ENCODE data around the gene TRIM61.
"Not testable (repeated sequence)": the region's sequence is repeated elsewhere in the genome, so short reads cannot be mapped to it uniquely, and the experiment has no call there.

The TRIM61 gene

GRCh38 chr4:164930647-164931046 is 46.8 kb downstream of the TRIM61 start:
- no peaks in the 10 kb centered on the region for H4K20me1 ChIP-seq (ENCODE audit: insufficient read depth, low read length, poor library complexity, severe bottlenecking)
- no peaks in the 10 kb centered on the region for H3K36me3 ChIP-seq (ENCODE audit: insufficient read depth, low read length)
- H2AFZ ChIP-seq (ENCODE audit: low read length): no peak overlapping the region
- H3K27me3 ChIP-seq (ENCODE audit: insufficient read depth, low read length, poor library complexity, severe bottlenecking): no peaks in the 10 kb centered on the region
- no peak overlapping the region for H3K4me3 ChIP-seq (ENCODE audit: low read length, poor library complexity, severe bottlenecking)
- no peaks in the 10 kb centered on the region for H3K9me3 ChIP-seq (ENCODE audit: insufficient read depth, low read depth, low read length)
- H3K4me1 ChIP-seq (ENCODE audit: insufficient read depth, low read length, poor library complexity, severe bottlenecking): no peaks in the 10 kb centered on the region
- H3K9me2 ChIP-seq (replicated peaks; ENCODE audit: low read depth, low read length): no peaks in the 10 kb centered on the region
- H3K79me2 ChIP-seq (ENCODE audit: insufficient read depth, low read length): no peaks in the 10 kb centered on the region
- no peak overlapping the region for H3K4me2 ChIP-seq (ENCODE audit: low read depth, low read length, poor library complexity, severe bottlenecking)
- no peaks in the 10 kb centered on the region for H3F3A ChIP-seq (ENCODE audit: low read depth)
- no peak for TF ChIP-seq EZH2phosphoT487 (IDR thresholded peaks at IDR 0.05; ENCODE audit: borderline replicate concordance)
- TF ChIP-seq CTCF (conservative IDR thresholded peaks at IDR 0.05; ENCODE audit: low read length): no peak
- H3K9ac ChIP-seq (ENCODE audit: low read depth, low read length, poor library complexity, severe bottlenecking): no peak overlapping the region

- not testable (repeated sequence) for H3K9me3 ChIP-seq (ENCODE audit: insufficient read depth, low read depth, low read length); H3K9me2 ChIP-seq (replicated peaks; ENCODE audit: low read depth, low read length); H3K4me3 ChIP-seq (ENCODE audit: low read length, poor library complexity, severe bottlenecking); H3K27me3 ChIP-seq (ENCODE audit: insufficient read depth, low read length, poor library complexity, severe bottlenecking); H3K4me1 ChIP-seq (ENCODE audit: insufficient read depth, low read length, poor library complexity, severe bottlenecking); H3F3A ChIP-seq (ENCODE audit: low read depth); H3K79me2 ChIP-seq (ENCODE audit: insufficient read depth, low read length); H3K4me2 ChIP-seq (ENCODE audit: low read depth, low read length, poor library complexity, severe bottlenecking); H2AFZ ChIP-seq (ENCODE audit: low read length); H4K20me1 ChIP-seq (ENCODE audit: insufficient read depth, low read length, poor library complexity, severe bottlenecking); H3K9ac ChIP-seq (ENCODE audit: low read depth, low read length, poor library complexity, severe bottlenecking); H3K36me3 ChIP-seq (ENCODE audit: insufficient read depth, low read length)
Observed at GRCh38 chr4:164927101-164927500, 50.4 kb downstream of the TRIM61 start.

- no peaks in the 10 kb centered on the region for H3K9me2 ChIP-seq (replicated peaks; ENCODE audit: low read depth, low read length)
- no peaks in the 10 kb centered on the region for H3K4me1 ChIP-seq (ENCODE audit: insufficient read depth, low read length, poor library complexity, severe bottlenecking)
- no peaks in the 10 kb centered on the region for H4K20me1 ChIP-seq (ENCODE audit: insufficient read depth, low read length, poor library complexity, severe bottlenecking)
- no peak overlapping the region for H3K9ac ChIP-seq (ENCODE audit: low read depth, low read length, poor library complexity, severe bottlenecking)
- H3K36me3 ChIP-seq (ENCODE audit: insufficient read depth, low read length): no peaks in the 10 kb centered on the region
- no peaks in the 10 kb centered on the region for H3K79me2 ChIP-seq (ENCODE audit: insufficient read depth, low read length)
- H3K4me2 ChIP-seq (ENCODE audit: low read depth, low read length, poor library complexity, severe bottlenecking): no peak overlapping the region
- H2AFZ ChIP-seq (ENCODE audit: low read length): no peak overlapping the region
- H3K4me3 ChIP-seq (ENCODE audit: low read length, poor library complexity, severe bottlenecking): no peak overlapping the region
- H3K9me3 ChIP-seq (ENCODE audit: insufficient read depth, low read depth, low read length): no peaks in the 10 kb centered on the region
- no peaks in the 10 kb centered on the region for H3F3A ChIP-seq (ENCODE audit: low read depth)
- no peaks in the 10 kb centered on the region for H3K27me3 ChIP-seq (ENCODE audit: insufficient read depth, low read length, poor library complexity, severe bottlenecking)
- TF ChIP-seq EZH2phosphoT487 (IDR thresholded peaks at IDR 0.05; ENCODE audit: borderline replicate concordance): no peak
- TF ChIP-seq CTCF (conservative IDR thresholded peaks at IDR 0.05; ENCODE audit: low read length): no peak
Observed at GRCh38 chr4:164926301-164926700, 51.2 kb downstream of the TRIM61 start.

GRCh38 chr4:164924670-164925238 is 52.7 kb downstream of the TRIM61 start:
- TF ChIP-seq EZH2phosphoT487 (IDR thresholded peaks at IDR 0.05; ENCODE audit: borderline replicate concordance) (no peak), CTCF (conservative IDR thresholded peaks at IDR 0.05; ENCODE audit: low read length) (no peak)
- Histone ChIP-seq H3K27me3 (ENCODE audit: insufficient read depth, low read length, poor library complexity, severe bottlenecking) (no peaks in the 10 kb centered on the region), H3K79me2 (ENCODE audit: insufficient read depth, low read length) (no peaks in the 10 kb centered on the region), H3F3A (ENCODE audit: low read depth) (no peaks in the 10 kb centered on the region), H3K4me2 (ENCODE audit: low read depth, low read length, poor library complexity, severe bottlenecking) (no peak overlapping the region), H3K4me1 (ENCODE audit: insufficient read depth, low read length, poor library complexity, severe bottlenecking) (no peaks in the 10 kb centered on the region), H2AFZ (ENCODE audit: low read length) (no peak overlapping the region), H3K9me3 (ENCODE audit: insufficient read depth, low read depth, low read length) (no peaks in the 10 kb centered on the region), H3K9ac (ENCODE audit: low read depth, low read length, poor library complexity, severe bottlenecking) (no peak overlapping the region), H4K20me1 (ENCODE audit: insufficient read depth, low read length, poor library complexity, severe bottlenecking) (no peaks in the 10 kb centered on the region), H3K36me3 (ENCODE audit: insufficient read depth, low read length) (no peaks in the 10 kb centered on the region), H3K9me2 (replicated peaks; ENCODE audit: low read depth, low read length) (no peaks in the 10 kb centered on the region), H3K4me3 (ENCODE audit: low read length, poor library complexity, severe bottlenecking) (no peak overlapping the region)

Measured in Loucy (cell line).